Fibroblast of peridontal ligament (primary cell): Measurements from ENCODE around the gene OR52L1.

Source experiments
- DNase-seq: peaks from one replicate; pipeline ENCODE4 v3.0.0-alpha.2; 2010; ENCODE audit errors: extremely low read depth

Gene OR52L1

GRCh38 chr11:5940748-5941147, 46.0 kb downstream of the OR52L1 start:
- no peak for DNase-seq

GRCh38 chr11:5938603-5938965, 48.2 kb downstream of the OR52L1 start:
- DNase-seq = no peak

GRCh38 chr11:5937868-5938602, 48.8 kb downstream of the OR52L1 start:
- no peak for DNase-seq
